Hematopoietic multipotent progenitor cell treated with erythropoietin and hydrocortisone succinate and interleukin-3 and kit ligand, for 4 days (in vitro differentiated cells): Measurements from ENCODE around the gene GPC6.

Experiments used
- DNase-seq: peaks from one replicate; pipeline ENCODE4 v3.0.0-alpha.2; 2015

The GPC6 gene

GRCh38 chr13:93800342-93800741 lies 573.7 kb downstream of the GPC6 start:
- no peak for DNase-seq

DNA sequence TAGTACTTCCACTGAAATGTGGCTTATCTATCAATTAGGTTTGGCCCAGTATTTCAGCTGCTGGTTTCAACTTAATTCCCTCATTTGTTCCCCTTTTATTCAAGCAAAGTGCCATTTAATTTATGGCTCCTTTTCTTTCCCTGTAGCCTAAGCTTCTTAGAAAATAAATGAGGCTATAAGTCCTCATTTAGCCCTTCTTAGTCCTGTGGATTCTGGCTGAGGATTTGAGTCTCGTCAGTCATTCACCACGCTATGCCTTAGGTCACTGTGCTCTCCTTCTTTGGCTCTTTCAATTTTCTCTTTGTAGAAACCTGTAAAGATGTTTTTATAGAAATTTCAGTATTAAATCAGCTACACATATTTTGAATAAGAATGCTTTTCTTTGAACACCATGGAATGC lies 579.1 kb downstream of the GPC6 start:
- no peak for DNase-seq

GRCh38 chr13:93806861-93807260 lies 580.3 kb downstream of the GPC6 start:
- DNase-seq = no peak

- no peak for DNase-seq
Measured at GRCh38 chr13:93810264-93810663, 583.7 kb downstream of the GPC6 start.

- DNase-seq = no peak
Measured at GRCh38 chr13:93811071-93811737, 584.6 kb downstream of the GPC6 start.

DNA sequence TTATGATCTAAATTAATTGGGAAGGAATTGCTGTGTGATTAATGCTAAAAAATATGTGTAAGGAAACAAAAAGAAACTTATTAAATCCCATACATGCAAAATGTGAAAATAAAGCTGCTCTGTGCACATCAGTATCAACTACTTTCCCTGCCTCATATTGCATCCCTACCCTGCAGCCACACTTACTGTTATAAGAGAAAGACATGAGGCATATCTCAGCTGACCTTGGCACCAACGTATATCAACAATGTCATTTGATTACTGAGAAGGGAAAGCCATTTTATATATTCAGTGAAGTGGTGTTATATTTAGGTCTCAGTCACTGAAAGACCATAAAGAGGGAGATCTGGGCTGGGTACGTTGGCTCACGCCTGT lies 585.1 kb downstream of the GPC6 start:
- DNase-seq = no peak

DNA sequence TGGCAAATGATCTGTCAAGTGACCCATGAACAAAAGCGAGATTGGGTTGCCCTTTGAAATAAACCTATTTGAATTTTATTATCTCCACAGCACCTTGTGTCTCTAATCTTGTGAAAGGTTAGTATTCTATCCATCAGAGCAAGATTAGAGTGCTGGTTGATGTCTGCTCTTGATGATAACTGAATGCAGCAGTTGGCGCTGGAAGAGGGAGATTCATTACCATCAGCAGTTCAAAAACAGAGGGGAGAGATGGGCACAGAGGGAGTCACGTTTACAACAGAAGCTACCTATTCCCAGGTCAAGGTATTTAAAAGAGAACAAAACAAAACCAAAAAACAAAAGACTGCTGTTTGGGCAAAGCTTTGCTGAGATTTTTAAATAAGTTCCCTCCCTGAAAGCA lies 588.1 kb downstream of the GPC6 start:
- no peak for DNase-seq

- DNase-seq = no peak
Measured at GRCh38 chr13:93818345-93818744, 591.7 kb downstream of the GPC6 start.

DNA sequence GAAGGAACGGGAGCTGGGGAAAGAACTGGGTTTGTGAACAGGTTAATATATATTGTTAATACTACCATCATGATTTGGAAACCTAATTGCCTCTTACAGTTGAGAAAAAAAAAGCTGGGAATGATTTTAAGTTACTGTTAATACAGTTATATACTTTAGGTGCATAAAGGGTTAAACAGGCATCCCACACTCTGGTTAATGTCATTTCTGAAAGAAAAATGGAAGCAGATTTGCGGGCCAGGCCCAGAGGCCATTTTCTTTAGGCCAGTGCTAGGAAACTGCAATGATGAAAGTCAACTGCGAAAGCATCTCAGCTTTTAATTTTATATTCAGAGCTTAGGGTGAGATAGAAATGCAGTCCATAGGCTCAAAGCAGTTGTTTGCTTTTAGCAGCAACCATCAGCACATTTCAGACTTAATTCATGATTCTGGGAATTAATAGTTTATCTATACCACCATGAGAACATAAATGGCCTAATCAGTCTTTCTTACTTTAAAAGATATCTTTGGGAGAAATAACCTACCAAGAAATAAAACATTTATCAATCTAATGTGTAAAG lies 592.8 kb downstream of the GPC6 start:
- DNase-seq = no peak

DNA sequence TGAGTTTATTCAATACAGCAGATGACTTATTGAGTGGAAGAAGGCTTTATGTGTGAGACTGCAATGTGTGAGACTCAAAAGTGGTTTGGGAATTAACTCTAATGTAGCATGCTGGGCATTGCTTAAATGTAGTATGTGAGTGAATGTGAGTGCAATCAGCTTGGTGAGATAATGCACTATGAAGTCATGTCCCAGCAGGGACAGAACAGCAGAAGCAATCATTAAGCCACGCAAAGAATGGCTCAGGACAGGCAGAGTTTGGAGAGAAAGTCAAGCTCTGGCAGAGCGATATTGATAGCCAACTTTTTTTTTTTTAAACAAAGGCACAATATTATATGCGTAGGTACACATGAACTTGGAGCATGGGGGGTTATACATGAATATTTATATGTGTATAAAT lies 597.7 kb downstream of the GPC6 start:
- DNase-seq = no peak

GRCh38 chr13:93834051-93834450 lies 607.4 kb downstream of the GPC6 start:
- DNase-seq = no peak

DNA sequence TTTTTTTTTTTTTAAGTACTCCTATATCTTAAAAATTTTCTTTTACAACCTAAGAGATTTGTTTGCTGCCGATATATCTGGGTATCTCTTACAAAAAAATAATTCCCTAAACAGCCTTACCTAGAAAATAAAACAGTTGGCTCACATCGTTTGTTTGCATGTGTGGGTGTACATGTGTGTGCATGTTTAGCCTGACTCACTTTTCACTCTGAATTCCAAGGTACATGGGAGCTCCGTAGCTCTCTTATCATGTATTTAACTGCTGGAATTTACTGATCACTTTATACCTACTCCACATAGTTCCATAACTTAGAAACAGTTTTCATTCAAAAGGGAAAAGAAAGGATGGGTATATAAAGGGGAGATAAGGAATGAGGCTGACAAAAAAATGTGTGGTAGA lies 616.5 kb downstream of the GPC6 start:
- no peak for DNase-seq

- no peak for DNase-seq
Measured at GRCh38 chr13:93847162-93847561, 620.6 kb downstream of the GPC6 start.

- DNase-seq = no peak
Measured at GRCh38 chr13:93848247-93848646, 621.6 kb downstream of the GPC6 start.

- DNase-seq = no peak
Measured at GRCh38 chr13:93851236-93851635, 624.6 kb downstream of the GPC6 start.

GRCh38 chr13:93853912-93854311 lies 627.3 kb downstream of the GPC6 start:
- DNase-seq = no peak

GRCh38 chr13:93857126-93857525 lies 630.5 kb downstream of the GPC6 start:
- no peak for DNase-seq

DNA sequence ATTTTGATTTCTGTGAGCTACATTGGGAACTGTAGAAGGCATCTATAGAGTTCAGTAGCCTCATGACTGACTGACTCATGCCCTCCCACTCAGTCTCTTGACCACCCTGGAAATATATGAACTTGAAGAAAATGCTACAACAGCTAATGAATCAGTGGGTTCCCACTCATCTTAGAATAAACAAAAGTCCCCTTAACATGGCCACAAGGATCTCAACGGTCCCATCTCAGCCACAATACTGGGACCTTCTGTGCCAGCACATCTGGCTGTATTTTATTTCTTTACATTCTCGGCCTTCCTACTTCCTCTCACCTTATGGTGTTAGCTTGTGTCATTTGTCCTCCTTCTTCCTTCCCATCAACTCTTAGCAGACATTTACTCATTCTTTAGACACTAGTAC lies 633.1 kb downstream of the GPC6 start:
- no peak for DNase-seq

DNA sequence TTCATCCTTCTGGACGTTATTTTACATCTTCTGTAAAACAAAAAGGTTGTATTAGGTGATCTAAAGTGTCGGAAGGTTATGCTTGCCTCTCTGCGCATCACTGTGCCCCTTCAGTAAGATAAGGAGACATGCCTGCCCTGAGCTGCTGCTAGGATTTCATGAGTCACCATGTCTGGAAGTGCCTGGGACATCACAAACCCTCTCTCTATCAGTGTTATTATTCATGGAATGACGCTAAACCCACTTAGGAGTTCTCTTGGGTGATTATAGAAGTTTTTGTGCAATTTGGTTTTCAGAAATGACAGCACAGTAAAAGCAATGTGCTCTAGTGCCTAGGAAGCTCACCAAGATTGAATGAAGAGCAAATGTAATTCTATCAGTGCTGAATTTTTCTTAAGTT lies 635.2 kb downstream of the GPC6 start:
- DNase-seq = no peak

GRCh38 chr13:93862259-93862658 lies 635.7 kb downstream of the GPC6 start:
- DNase-seq = no peak

- no peak for DNase-seq
Measured at GRCh38 chr13:93865235-93865634, 638.6 kb downstream of the GPC6 start.

DNA sequence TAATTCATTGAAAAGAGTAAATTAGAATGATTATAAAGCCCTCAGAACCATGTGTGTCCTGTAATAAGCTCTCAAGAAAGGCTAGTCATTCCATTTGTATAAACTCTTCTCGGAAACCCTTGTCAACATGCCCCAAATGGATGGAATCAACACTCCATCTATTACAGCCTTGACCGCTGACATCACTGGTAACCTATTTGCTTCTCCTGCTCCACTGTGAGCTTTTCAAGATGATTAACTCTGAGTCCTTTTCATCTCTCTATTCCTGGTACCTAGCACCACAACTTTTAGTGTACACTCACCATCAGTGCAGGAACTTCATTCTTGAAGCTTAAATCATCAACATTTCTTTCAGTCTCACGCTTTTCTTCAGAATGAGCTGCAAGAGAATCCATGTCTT lies 640.9 kb downstream of the GPC6 start:
- DNase-seq = no peak

- no peak for DNase-seq
Measured at GRCh38 chr13:93872376-93872775, 645.8 kb downstream of the GPC6 start.

DNA sequence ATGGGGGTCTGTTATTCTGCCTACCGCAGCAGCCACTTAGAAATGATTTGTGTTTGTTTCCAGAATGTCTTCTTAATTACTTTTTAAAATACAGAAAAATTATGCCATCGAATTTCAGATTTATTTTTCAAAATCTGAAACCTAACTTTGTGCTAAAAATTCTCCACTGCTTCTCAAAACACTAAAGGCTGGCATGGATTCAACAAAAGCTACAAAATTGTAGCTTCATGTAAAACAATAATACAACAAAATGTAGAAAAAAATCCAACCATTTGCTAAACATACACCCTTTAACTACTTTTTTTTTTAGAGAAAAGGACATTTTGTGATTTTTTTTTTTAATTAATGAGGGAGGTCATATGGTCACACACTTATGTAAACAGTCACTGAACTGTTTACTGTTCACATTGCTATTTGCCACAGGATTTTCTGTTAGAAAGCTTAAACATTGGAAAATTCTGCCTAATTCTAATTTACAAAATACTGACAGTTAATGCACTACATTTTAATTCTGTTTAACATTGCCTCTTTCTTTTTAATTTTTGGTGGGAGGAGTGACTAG lies 646.3 kb downstream of the GPC6 start:
- DNase-seq = no peak

DNA sequence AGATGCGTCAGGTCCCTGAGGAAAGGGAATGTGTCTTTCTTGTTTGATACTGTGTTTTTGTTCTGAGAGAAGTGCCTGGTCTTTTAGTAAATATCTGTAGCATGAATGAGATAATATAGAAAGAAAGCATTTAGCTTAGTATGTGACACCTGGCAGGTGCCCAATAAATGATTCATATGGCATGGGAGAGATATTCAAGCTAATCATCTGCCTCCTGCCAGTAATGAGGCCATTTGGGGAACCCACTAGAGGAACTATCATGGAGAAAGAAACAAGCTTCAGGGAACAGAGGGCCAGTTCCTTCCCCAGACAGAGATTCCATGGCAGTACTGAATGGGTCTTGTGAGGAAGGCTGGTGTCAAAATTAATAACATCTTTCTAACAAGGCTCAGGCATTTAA lies 648.9 kb downstream of the GPC6 start:
- no peak for DNase-seq
